SK-N-SH treated with all-trans-retinoic acid at 6 μM for 48 hours (cell line): ENCODE results near the gene PADI2.

Source experiments
- ATAC-seq: fragments of 200-7000 bp; cut with Tn5 transposase; 3 replicates; pipeline ENCODE4 v1.9.1; 2020; ENCODE audit warnings: mild to moderate bottlenecking, moderate library complexity
- ARNTL ChIP-seq: fragments of 450-650 bp; formaldehyde crosslinking; IDR thresholded peaks from 2 replicates; pipeline ENCODE4 v1.5.0; 2020; ENCODE audit warnings: low read depth, mild to moderate bottlenecking, moderate library complexity, borderline replicate concordance
- BACH2 ChIP-seq: fragments of 250-450 bp; sonication (Bioruptor Pico); IDR thresholded peaks from 2 replicates; pipeline ENCODE4 v1.9.0; 2021; ENCODE audit warnings: mild to moderate bottlenecking, borderline replicate concordance
- CREB5 ChIP-seq: fragments of 250-450 bp; sonication (Bioruptor Pico); IDR thresholded peaks from 2 replicates; pipeline ENCODE4 v1.5.1; 2020; ENCODE audit warnings: low read depth, mild to moderate bottlenecking, moderate library complexity
- CSDC2 ChIP-seq: fragments of 250-450 bp; sonication (Bioruptor Pico); IDR thresholded peaks from 2 replicates; pipeline ENCODE4 v1.5.0; 2020; ENCODE audit warnings: mild to moderate bottlenecking, moderate library complexity
- ESRRG ChIP-seq: fragments of 250-450 bp; sonication (Bioruptor Pico); IDR thresholded peaks from 2 replicates; pipeline ENCODE4 v1.6.1; 2021; ENCODE audit warnings: mild to moderate bottlenecking
- GLIS3 ChIP-seq: fragments of 250-450 bp; sonication (Bioruptor Pico); IDR thresholded peaks from 2 replicates; pipeline ENCODE4 v1.5.0; 2020; ENCODE audit warnings: mild to moderate bottlenecking, moderate library complexity
- ISL1 ChIP-seq: fragments of 250-450 bp; sonication (Bioruptor Pico); IDR thresholded peaks from 2 replicates; pipeline ENCODE4 v2.1.2; 2022; ENCODE audit warnings: mild to moderate bottlenecking, moderate library complexity
- OSR1 ChIP-seq: fragments of 250-450 bp; sonication (Bioruptor Pico); IDR thresholded peaks from 2 replicates; pipeline ENCODE4 v1.8.0; 2022; ENCODE audit warnings: moderate library complexity, mild to moderate bottlenecking, inconsistent platforms
- PATZ1 ChIP-seq: fragments of 250-450 bp; sonication (Bioruptor Pico); IDR thresholded peaks from 2 replicates; pipeline ENCODE4 v1.8.0; 2020; ENCODE audit warnings: mild to moderate bottlenecking, moderate library complexity, borderline replicate concordance
- POU6F1 ChIP-seq: fragments of 250-450 bp; sonication (Bioruptor Pico); IDR thresholded peaks from 2 replicates; pipeline ENCODE4 v1.8.0; 2021; ENCODE audit warnings: low read depth, mild to moderate bottlenecking, moderate library complexity, borderline replicate concordance
- PPARA ChIP-seq: fragments of 250-450 bp; sonication (Bioruptor Pico); IDR thresholded peaks from 2 replicates; pipeline ENCODE4 v1.5.0; 2020; ENCODE audit warnings: mild to moderate bottlenecking, borderline replicate concordance
- RARB ChIP-seq: fragments of 250-450 bp; sonication (Bioruptor Pico); IDR thresholded peaks from 2 replicates; pipeline ENCODE4 v1.8.0; 2021; ENCODE audit warnings: mild to moderate bottlenecking, moderate library complexity
- SNAI2 ChIP-seq: fragments of 250-450 bp; sonication (Bioruptor Pico); IDR thresholded peaks from 2 replicates; pipeline ENCODE4 v1.5.0; 2020; ENCODE audit warnings: mild to moderate bottlenecking, moderate library complexity
- TCF4 ChIP-seq: fragments of 250-450 bp; sonication (Bioruptor Pico); IDR thresholded peaks from 2 replicates; pipeline ENCODE4 v1.8.0; 2021; ENCODE audit warnings: mild to moderate bottlenecking, moderate library complexity, borderline replicate concordance
- TOX ChIP-seq: fragments of 250-450 bp; sonication (Bioruptor Pico); IDR thresholded peaks from 2 replicates; pipeline ENCODE4 v1.8.0; 2021; ENCODE audit warnings: mild to moderate bottlenecking, moderate library complexity, borderline replicate concordance
- ZC3H10 ChIP-seq: fragments of 250-450 bp; sonication (Bioruptor Pico); IDR thresholded peaks from 2 replicates; pipeline ENCODE4 v1.5.1; 2021; ENCODE audit warnings: mild to moderate bottlenecking, moderate library complexity
- ZFP3 ChIP-seq: fragments of 250-450 bp; sonication (Bioruptor Pico); IDR thresholded peaks from 2 replicates; pipeline ENCODE4 v1.5.0; 2020; ENCODE audit warnings: mild to moderate bottlenecking, moderate library complexity
- ZFP30 ChIP-seq: fragments of 450-650 bp; formaldehyde crosslinking; IDR thresholded peaks from 2 replicates; pipeline ENCODE4 v1.5.0; 2022; ENCODE audit warnings: mild to moderate bottlenecking, moderate library complexity
- ZNF565 ChIP-seq: fragments of 450-650 bp; formaldehyde crosslinking; conservative IDR thresholded peaks from 2 replicates; pipeline ENCODE4 v1.5.0; 2020; ENCODE audit warnings: low read depth, mild to moderate bottlenecking, moderate library complexity
- ZNF70 ChIP-seq: fragments of 450-650 bp; formaldehyde crosslinking; IDR thresholded peaks from 2 replicates; pipeline ENCODE4 v1.5.0; 2020; ENCODE audit warnings: mild to moderate bottlenecking, moderate library complexity
- ZNF8 ChIP-seq: fragments of 450-650 bp; formaldehyde crosslinking; IDR thresholded peaks from 2 replicates; pipeline ENCODE4 v1.5.0; 2020; ENCODE audit warnings: mild to moderate bottlenecking, moderate library complexity
- TF ChIP-seq, protein P1 (sequence below): fragments of 250-450 bp; sonication (Bioruptor Pico); IDR thresholded peaks from 2 replicates; pipeline ENCODE4 v1.5.0; 2020; ENCODE audit warnings: mild to moderate bottlenecking, moderate library complexity

Gene PADI2

GRCh38 chr1:17061486-17061885 lies 57.8 kb downstream of the PADI2 start:
- no peak for TF ChIP-seq GLIS3
- TF ChIP-seq CSDC2 (CRISPR knock-in tag), result no peak
- TF ChIP-seq RARB (CRISPR knock-in tag), result no peak
- TF ChIP-seq TOX (CRISPR knock-in tag), result no peak
- no peak for TF ChIP-seq PATZ1
- no peak for TF ChIP-seq ISL1 (CRISPR knock-in tag)
- TF ChIP-seq ZFP3 (CRISPR knock-in tag), result no peak
- no peak for TF ChIP-seq ZNF8 (CRISPR knock-in tag)
- ATAC-seq, result no peak

- TF ChIP-seq, protein P1, sequence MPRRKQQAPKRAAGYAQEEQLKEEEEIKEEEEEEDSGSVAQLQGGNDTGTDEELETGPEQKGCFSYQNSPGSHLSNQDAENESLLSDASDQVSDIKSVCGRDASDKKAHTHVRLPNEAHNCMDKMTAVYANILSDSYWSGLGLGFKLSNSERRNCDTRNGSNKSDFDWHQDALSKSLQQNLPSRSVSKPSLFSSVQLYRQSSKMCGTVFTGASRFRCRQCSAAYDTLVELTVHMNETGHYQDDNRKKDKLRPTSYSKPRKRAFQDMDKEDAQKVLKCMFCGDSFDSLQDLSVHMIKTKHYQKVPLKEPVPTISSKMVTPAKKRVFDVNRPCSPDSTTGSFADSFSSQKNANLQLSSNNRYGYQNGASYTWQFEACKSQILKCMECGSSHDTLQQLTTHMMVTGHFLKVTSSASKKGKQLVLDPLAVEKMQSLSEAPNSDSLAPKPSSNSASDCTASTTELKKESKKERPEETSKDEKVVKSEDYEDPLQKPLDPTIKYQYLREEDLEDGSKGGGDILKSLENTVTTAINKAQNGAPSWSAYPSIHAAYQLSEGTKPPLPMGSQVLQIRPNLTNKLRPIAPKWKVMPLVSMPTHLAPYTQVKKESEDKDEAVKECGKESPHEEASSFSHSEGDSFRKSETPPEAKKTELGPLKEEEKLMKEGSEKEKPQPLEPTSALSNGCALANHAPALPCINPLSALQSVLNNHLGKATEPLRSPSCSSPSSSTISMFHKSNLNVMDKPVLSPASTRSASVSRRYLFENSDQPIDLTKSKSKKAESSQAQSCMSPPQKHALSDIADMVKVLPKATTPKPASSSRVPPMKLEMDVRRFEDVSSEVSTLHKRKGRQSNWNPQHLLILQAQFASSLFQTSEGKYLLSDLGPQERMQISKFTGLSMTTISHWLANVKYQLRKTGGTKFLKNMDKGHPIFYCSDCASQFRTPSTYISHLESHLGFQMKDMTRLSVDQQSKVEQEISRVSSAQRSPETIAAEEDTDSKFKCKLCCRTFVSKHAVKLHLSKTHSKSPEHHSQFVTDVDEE (CRISPR knock-in tag), result no peak
- TF ChIP-seq RARB (CRISPR knock-in tag), result no peak
- no peak for ATAC-seq
Observed at GRCh38 chr1:17060306-17060749, 58.9 kb downstream of the PADI2 start.

- TF ChIP-seq OSR1 (no peak), CREB5 (no peak), BACH2 (no peak)
- ATAC-seq, result peak; percentile 97
Observed at GRCh38 chr1:17059391-17060305, 59.6 kb downstream of the PADI2 start.

DNA sequence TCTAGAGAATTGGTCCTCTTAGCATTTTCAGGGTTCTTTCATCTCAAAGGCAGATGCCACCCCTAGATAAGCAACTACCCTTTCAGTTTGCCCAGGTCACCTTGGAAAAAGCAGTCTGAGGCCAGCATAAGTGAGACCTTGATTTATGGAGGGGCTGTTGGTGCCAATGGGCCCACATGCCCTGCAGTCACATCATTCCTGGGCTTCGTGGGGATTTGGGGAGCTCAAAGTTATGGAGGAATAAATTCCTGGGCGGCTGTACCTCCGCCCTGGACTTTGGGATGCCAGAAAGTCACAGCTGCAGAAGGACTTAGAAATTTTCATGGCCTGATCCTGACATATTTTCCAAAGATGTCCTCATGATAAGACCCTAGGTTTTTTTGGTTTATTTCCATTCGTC lies 62.7 kb downstream of the PADI2 start:
- ATAC-seq, result no peak

GRCh38 chr1:17055801-17056200 lies 63.5 kb downstream of the PADI2 start:
- no peak for ATAC-seq
- no peak for TF ChIP-seq OSR1
- TF ChIP-seq ZFP30 (CRISPR knock-in tag), result no peak
- TF ChIP-seq ARNTL (CRISPR knock-in tag), result no peak
- TF ChIP-seq ZC3H10 (CRISPR knock-in tag), result no peak
- no peak for TF ChIP-seq PPARA (CRISPR knock-in tag)
- no peak for TF ChIP-seq ZNF8 (CRISPR knock-in tag)
- no peak for TF ChIP-seq GLIS3
- TF ChIP-seq POU6F1 (CRISPR knock-in tag), result no peak
- TF ChIP-seq, protein P1 (CRISPR knock-in tag), result no peak
- TF ChIP-seq SNAI2 (CRISPR knock-in tag), result no peak
- no peak for TF ChIP-seq RARB (CRISPR knock-in tag)
- no peak for TF ChIP-seq ZNF70 (CRISPR knock-in tag)
- no peak for TF ChIP-seq TCF4 (CRISPR knock-in tag)
- TF ChIP-seq ZNF565, result no peak
- TF ChIP-seq ISL1 (CRISPR knock-in tag), result no peak
- TF ChIP-seq PATZ1, result no peak

More for the DNA sequence above, 62.7 kb downstream of the PADI2 start:
- no peak for TF ChIP-seq CSDC2 (CRISPR knock-in tag)
- TF ChIP-seq ZNF565, result no peak
- no peak for TF ChIP-seq RARB (CRISPR knock-in tag)
- TF ChIP-seq OSR1, result no peak
- no peak for TF ChIP-seq ESRRG (CRISPR knock-in tag)
